Measurements from ENCODE around the gene SLC25A51.

The SLC25A51 gene

GRCh38 chr9:37944266-37944650, 40.3 kb upstream of the SLC25A51 start:
- no CpG with 5 or more reads among the region's 7 CpGs for WGBS (ENCODE audit: extremely low coverage, insufficient coverage, insufficient read length)
- Histone ChIP-seq H2AK5ac (ENCODE audit: low read length) (peak overlapping the region; percentile 96), H4K8ac (ENCODE audit: low read depth, low read length) (peak overlapping the region; percentile 70), H3K79me1 (ENCODE audit: low read length) (peaks cover 51% of the 10 kb centered on the region), H3K4ac (ENCODE audit: low read depth, low read length) (peak overlapping the region; percentile 72), H3K14ac (ENCODE audit: low read length) (peak overlapping the region; percentile 77), H4K12ac (ENCODE audit: low read depth, low read length) (peak overlapping the region; percentile 32), H3K9me3 (ENCODE audit: insufficient read depth, low read depth, low read length) (peaks cover 1% of the 10 kb centered on the region), H3K18ac (ENCODE audit: low read length) (peak overlapping the region; percentile 86), H3K4me1 (ENCODE audit: control insufficient read depth in 1 of 2, insufficient read depth in 2 of 2, low read length in 2 of 2) (peaks cover 57 to 70% of the 10 kb centered on the region in 2 experiments), H3K23ac (ENCODE audit: low read length) (no peak overlapping the region), H2BK120ac (ENCODE audit: insufficient read depth, low read length, poor library complexity) (peak overlapping the region; percentile 98), H3K9ac (ENCODE audit: low read length) (peak overlapping the region; percentile 12), H2BK12ac (ENCODE audit: low read length) (peak overlapping the region; percentile 90), H3K27me3 (ENCODE audit: insufficient read depth, low read length) (no peaks in the 10 kb centered on the region), H3K4me3 (ENCODE audit: low read depth, low read length) (no peak overlapping the region), H3K36me3 (ENCODE audit: control insufficient read depth in 1 of 2, insufficient read depth in 2 of 2, low read length in 2 of 2) (peaks cover 42 to 63% of the 10 kb centered on the region in 2 experiments), H2AFZ (ENCODE audit: insufficient read depth, low read length, poor library complexity) (peak overlapping the region; percentile 13), H3K4me2 (ENCODE audit: low read length) (peak overlapping the region; percentile 37), H4K91ac (ENCODE audit: low read depth, low read length) (peak overlapping the region; percentile 80), H3K27ac (ENCODE audit: low read depth, low read length) (peak overlapping the region; percentile 95), H3K79me2 (ENCODE audit: control insufficient read depth, insufficient read depth, low read length, poor library complexity) (peaks cover 11% of the 10 kb centered on the region), H2BK5ac (ENCODE audit: low read depth, low read length, poor library complexity) (peak overlapping the region; percentile 93)
- no peak for DNase-seq

- DNase-seq, result peak; percentile 70 to 91
- peak overlapping the region; percentile 86 for H3K18ac ChIP-seq (ENCODE audit: low read length)
- peaks cover 39 to 61% of the 10 kb centered on the region in 2 experiments for H3K36me3 ChIP-seq (ENCODE audit: control insufficient read depth in 1 of 2, insufficient read depth in 2 of 2, low read length in 2 of 2)
- H3K4ac ChIP-seq (ENCODE audit: low read depth, low read length), result peak overlapping the region; percentile 72
- H3K27me3 ChIP-seq (ENCODE audit: insufficient read depth, low read length), result no peaks in the 10 kb centered on the region
- H2BK12ac ChIP-seq (ENCODE audit: low read length), result peak overlapping the region; percentile 90
- H2BK120ac ChIP-seq (ENCODE audit: insufficient read depth, low read length, poor library complexity), result peak overlapping the region; percentile 98
- peak overlapping the region; percentile 93 for H2BK5ac ChIP-seq (ENCODE audit: low read depth, low read length, poor library complexity)
- H3K4me2 ChIP-seq (ENCODE audit: low read length), result peak overlapping the region; percentile 39
- H3K79me2 ChIP-seq (ENCODE audit: control insufficient read depth, insufficient read depth, low read length, poor library complexity), result peaks cover 12% of the 10 kb centered on the region
- H4K8ac ChIP-seq (ENCODE audit: low read depth, low read length), result peak overlapping the region; percentile 70
- H4K91ac ChIP-seq (ENCODE audit: low read depth, low read length), result peak overlapping the region; percentile 93
- no CpG with 5 or more reads among the region's 12 CpGs for WGBS (ENCODE audit: extremely low coverage, insufficient coverage, insufficient read length)
- H4K12ac ChIP-seq (ENCODE audit: low read depth, low read length), result peak overlapping the region; percentile 32
- peak overlapping the region; percentile 67 for H2AFZ ChIP-seq (ENCODE audit: insufficient read depth, low read length, poor library complexity)
- H3K14ac ChIP-seq (ENCODE audit: low read length), result peak overlapping the region; percentile 77
- no peak overlapping the region for H3K23ac ChIP-seq (ENCODE audit: low read length)
- H2AK5ac ChIP-seq (ENCODE audit: low read length), result peak overlapping the region; percentile 96
- H3K27ac ChIP-seq (ENCODE audit: low read depth, low read length), result peak overlapping the region; percentile 95
- no peak overlapping the region for H3K4me3 ChIP-seq (ENCODE audit: low read depth, low read length)
- H3K9me3 ChIP-seq (ENCODE audit: insufficient read depth, low read depth, low read length), result peaks cover 1% of the 10 kb centered on the region
- no peak overlapping the region for H3K9ac ChIP-seq (ENCODE audit: low read length)
- H3K79me1 ChIP-seq (ENCODE audit: low read length), result peaks cover 56% of the 10 kb centered on the region
- H3K4me1 ChIP-seq (ENCODE audit: control insufficient read depth in 1 of 2, insufficient read depth in 2 of 2, low read length in 2 of 2), result peaks cover 64 to 75% of the 10 kb centered on the region in 2 experiments
Observed at GRCh38 chr9:37943345-37944265, 39.7 kb upstream of the SLC25A51 start.

- Histone ChIP-seq H3K14ac (ENCODE audit: low read length) (peak overlapping the region; percentile 65), H3K18ac (ENCODE audit: low read length) (peak overlapping the region; percentile 58), H2BK120ac (ENCODE audit: insufficient read depth, low read length, poor library complexity) (peak overlapping the region; percentile 87), H2AFZ (ENCODE audit: insufficient read depth, low read length, poor library complexity) (no peak overlapping the region), H3K79me1 (ENCODE audit: low read length) (peaks cover 60% of the 10 kb centered on the region), H2BK5ac (ENCODE audit: low read depth, low read length, poor library complexity) (peak overlapping the region; percentile 91), H3K36me3 (ENCODE audit: control insufficient read depth in 1 of 2, insufficient read depth in 2 of 2, low read length in 2 of 2) (peaks cover 33 to 54% of the 10 kb centered on the region in 2 experiments), H3K23ac (ENCODE audit: low read length) (no peak overlapping the region), H4K12ac (ENCODE audit: low read depth, low read length) (no peak overlapping the region), H3K4me1 (ENCODE audit: control insufficient read depth in 1 of 2, insufficient read depth in 2 of 2, low read length in 2 of 2) (peaks cover 69 to 76% of the 10 kb centered on the region in 2 experiments), H3K27ac (ENCODE audit: low read depth, low read length) (peak overlapping the region; percentile 95), H3K27me3 (ENCODE audit: insufficient read depth, low read length) (no peaks in the 10 kb centered on the region), H3K4me3 (ENCODE audit: low read depth, low read length) (no peak overlapping the region), H4K91ac (ENCODE audit: low read depth, low read length) (peak overlapping the region; percentile 93), H2BK12ac (ENCODE audit: low read length) (peak overlapping the region; percentile 70), H3K79me2 (ENCODE audit: control insufficient read depth, insufficient read depth, low read length, poor library complexity) (peaks cover 14% of the 10 kb centered on the region), H3K4me2 (ENCODE audit: low read length) (no peak overlapping the region), H3K9me3 (ENCODE audit: insufficient read depth, low read depth, low read length) (no peaks in the 10 kb centered on the region), H4K8ac (ENCODE audit: low read depth, low read length) (peak overlapping the region; percentile 52), H2AK5ac (ENCODE audit: low read length) (peak overlapping the region; percentile 35), H3K4ac (ENCODE audit: low read depth, low read length) (peak overlapping the region; percentile 43), H3K9ac (ENCODE audit: low read length) (no peak overlapping the region)
- DNase-seq, result no peak
- WGBS (ENCODE audit: extremely low coverage, insufficient coverage, insufficient read length), result no CpG with 5 or more reads among the region's 12 CpGs
Observed at GRCh38 chr9:37942621-37943344, 38.9 kb upstream of the SLC25A51 start.

GRCh38 chr9:37941253-37941652, 37.3 kb upstream of the SLC25A51 start:
- no peak overlapping the region for H4K12ac ChIP-seq (ENCODE audit: low read depth, low read length)
- H3K9me3 ChIP-seq (ENCODE audit: insufficient read depth, low read depth, low read length), result no peaks in the 10 kb centered on the region
- no peak overlapping the region for H3K23ac ChIP-seq (ENCODE audit: low read length)
- H3K27me3 ChIP-seq (ENCODE audit: insufficient read depth, low read length), result no peaks in the 10 kb centered on the region
- no peak overlapping the region for H2AFZ ChIP-seq (ENCODE audit: insufficient read depth, low read length, poor library complexity)
- peak overlapping the region; percentile 12 for H2BK12ac ChIP-seq (ENCODE audit: low read length)
- peaks cover 15% of the 10 kb centered on the region for H3K79me2 ChIP-seq (ENCODE audit: control insufficient read depth, insufficient read depth, low read length, poor library complexity)
- H3K14ac ChIP-seq (ENCODE audit: low read length), result no peak overlapping the region
- peaks cover 21 to 39% of the 10 kb centered on the region in 2 experiments for H3K36me3 ChIP-seq (ENCODE audit: control insufficient read depth in 1 of 2, insufficient read depth in 2 of 2, low read length in 2 of 2)
- no peak for DNase-seq
- no peak overlapping the region for H3K27ac ChIP-seq (ENCODE audit: low read depth, low read length)
- peak overlapping the region; percentile 45 for H2AK5ac ChIP-seq (ENCODE audit: low read length)
- H2BK5ac ChIP-seq (ENCODE audit: low read depth, low read length, poor library complexity), result no peak overlapping the region
- no peak overlapping the region for H3K9ac ChIP-seq (ENCODE audit: low read length)
- peaks cover 67 to 70% of the 10 kb centered on the region in 2 experiments for H3K4me1 ChIP-seq (ENCODE audit: control insufficient read depth in 1 of 2, insufficient read depth in 2 of 2, low read length in 2 of 2)
- peak overlapping the region; percentile 20 for H3K18ac ChIP-seq (ENCODE audit: low read length)
- peak overlapping the region; percentile 25 for H4K91ac ChIP-seq (ENCODE audit: low read depth, low read length)
- no CpG with 5 or more reads among the region's 2 CpGs for WGBS (ENCODE audit: extremely low coverage, insufficient coverage, insufficient read length)
- no peak overlapping the region for H3K4ac ChIP-seq (ENCODE audit: low read depth, low read length)
- H3K4me2 ChIP-seq (ENCODE audit: low read length), result no peak overlapping the region
- H3K4me3 ChIP-seq (ENCODE audit: low read depth, low read length), result no peak overlapping the region
- H4K8ac ChIP-seq (ENCODE audit: low read depth, low read length), result no peak overlapping the region
- peaks cover 65% of the 10 kb centered on the region for H3K79me1 ChIP-seq (ENCODE audit: low read length)
- H2BK120ac ChIP-seq (ENCODE audit: insufficient read depth, low read length, poor library complexity), result no peak overlapping the region

Data from trophoblast cell (in vitro differentiated cells and primary cell).